Adrenal gland (tissue), 5 donors: ENCODE measurements around the gene BACH2.

Experiments used
- POLR2A ChIP-seq, 2 donors: fragments of 450-650 bp; IDR thresholded peaks; one replicate each; pipeline ENCODE4 v1.6.1; 2017; ENCODE audit warnings: antibody characterized with exemption in 2 of 2, mild to moderate bottlenecking in 2 of 2, moderate library complexity in 1 of 2
- TF ChIP-seq, protein P1 (sequence below), 6 experiments: fragments of 450-650 bp in 4 of 6; fragments of 200-600 bp in 2 of 6; sonication (generic) in 1 of 6; IDR thresholded peaks; 1 replicate in 5 of 6; 2 replicates in 1 of 6; pipeline versions ENCODE4 v1.5.1 to v1.8.0; 2016 to 2021; ENCODE audit warnings: antibody characterized with exemption in 6 of 6, mild to moderate bottlenecking in 2 of 6, moderate library complexity in 1 of 6
- donor health status: DM: no; HTN: no; CAD: no.

DNA sequence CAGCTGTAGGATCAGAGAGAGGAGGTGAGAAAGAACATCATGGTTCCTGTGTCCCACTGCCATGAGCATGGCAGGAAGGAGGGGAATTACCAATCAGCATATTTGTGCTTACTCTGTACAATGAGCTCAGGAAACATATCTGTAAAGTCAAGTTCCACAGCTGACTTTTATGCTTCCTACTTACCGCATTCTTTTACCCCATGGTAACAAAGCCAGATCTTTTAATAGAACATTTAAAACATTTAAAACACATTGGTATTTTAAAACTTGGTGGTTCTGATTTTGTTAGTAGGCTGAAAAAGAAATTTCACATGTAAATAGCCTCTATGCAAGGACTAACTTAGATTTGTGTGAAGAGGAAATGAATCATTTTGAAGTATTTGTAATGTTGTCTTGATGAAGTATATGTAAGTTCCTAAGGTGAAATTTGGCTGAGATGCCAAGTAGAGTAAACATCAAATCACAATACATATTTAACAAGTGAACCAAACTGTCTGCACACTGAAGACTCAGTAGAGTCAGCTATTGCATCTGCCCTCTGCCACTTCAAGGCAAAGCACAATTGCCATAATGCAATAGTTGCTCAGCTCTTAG, 287.6 kb downstream of the BACH2 start:
- no peak for TF ChIP-seq POLR2A (IDR thresholded peaks at IDR 0.05)
- TF ChIP-seq, protein P1, sequence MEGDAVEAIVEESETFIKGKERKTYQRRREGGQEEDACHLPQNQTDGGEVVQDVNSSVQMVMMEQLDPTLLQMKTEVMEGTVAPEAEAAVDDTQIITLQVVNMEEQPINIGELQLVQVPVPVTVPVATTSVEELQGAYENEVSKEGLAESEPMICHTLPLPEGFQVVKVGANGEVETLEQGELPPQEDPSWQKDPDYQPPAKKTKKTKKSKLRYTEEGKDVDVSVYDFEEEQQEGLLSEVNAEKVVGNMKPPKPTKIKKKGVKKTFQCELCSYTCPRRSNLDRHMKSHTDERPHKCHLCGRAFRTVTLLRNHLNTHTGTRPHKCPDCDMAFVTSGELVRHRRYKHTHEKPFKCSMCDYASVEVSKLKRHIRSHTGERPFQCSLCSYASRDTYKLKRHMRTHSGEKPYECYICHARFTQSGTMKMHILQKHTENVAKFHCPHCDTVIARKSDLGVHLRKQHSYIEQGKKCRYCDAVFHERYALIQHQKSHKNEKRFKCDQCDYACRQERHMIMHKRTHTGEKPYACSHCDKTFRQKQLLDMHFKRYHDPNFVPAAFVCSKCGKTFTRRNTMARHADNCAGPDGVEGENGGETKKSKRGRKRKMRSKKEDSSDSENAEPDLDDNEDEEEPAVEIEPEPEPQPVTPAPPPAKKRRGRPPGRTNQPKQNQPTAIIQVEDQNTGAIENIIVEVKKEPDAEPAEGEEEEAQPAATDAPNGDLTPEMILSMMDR (IDR thresholded peaks at IDR 0.05), result no peak
